OCI-M2 (cell line): ENCODE data around the gene COG3.

Experiments used
- DNase-seq: peaks from one replicate; lab custom pipeline; 2025; ENCODE audit not compliant: unreplicated experiment; lab: John Stamatoyannopoulos, UW

COG3 gene

DNA sequence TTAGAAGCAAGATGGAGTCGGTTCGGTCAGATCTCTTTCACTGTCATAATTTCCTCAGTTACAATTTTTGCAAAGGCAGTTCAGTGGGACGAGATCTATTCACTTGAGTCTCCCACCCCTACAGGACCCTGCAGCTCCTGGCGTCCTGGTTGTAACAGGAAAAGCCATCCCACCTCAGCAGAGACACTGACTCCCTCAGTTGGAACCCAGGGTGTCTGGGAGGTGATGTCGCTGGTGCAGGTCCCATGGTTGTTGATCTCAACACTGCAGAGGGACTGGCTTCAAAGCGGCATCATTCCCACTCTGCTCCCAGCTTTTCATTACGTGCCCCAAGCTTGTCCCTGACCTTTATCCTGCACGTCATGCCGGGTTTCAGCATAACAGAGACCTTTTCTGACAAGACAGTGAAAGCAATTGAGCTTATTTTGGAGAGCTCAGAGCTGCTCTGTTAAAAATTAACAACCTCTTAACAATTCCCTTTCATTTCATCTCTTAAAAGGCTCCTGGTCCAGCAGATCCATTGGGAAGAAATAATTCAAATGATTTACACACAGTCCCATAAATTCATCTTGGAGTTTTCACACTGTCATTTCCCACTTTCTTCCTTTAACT is 17.6 kb upstream of the COG3 start:
- DNase-seq = no peak

DNA sequence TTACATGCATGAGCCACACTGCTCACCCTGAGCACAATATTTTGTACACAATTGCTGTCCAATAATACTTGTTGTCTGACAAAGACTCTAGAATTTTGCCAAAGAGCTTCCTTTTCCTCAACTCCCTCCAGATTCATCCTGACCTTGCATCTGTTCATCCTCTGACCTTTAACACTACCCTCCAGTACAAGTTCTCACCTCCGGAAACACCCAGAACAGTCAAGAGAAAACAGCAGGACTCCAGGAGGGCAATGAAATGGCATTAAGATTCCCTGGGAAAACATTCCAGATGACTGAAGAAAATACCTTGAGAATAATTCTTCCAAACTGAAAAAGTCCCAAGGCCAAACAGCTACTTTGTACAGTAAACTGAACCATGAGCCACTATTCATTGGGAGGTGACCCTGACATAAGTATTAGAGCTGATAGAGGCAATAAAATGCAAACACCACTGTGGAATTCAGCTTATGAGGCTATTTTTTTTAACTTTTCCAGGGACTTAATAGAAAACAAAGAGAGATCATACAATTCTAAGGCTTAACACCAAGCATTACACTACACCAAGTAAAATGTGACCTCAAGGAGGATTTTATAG is 15.7 kb upstream of the COG3 start:
- DNase-seq = no peak

DNA sequence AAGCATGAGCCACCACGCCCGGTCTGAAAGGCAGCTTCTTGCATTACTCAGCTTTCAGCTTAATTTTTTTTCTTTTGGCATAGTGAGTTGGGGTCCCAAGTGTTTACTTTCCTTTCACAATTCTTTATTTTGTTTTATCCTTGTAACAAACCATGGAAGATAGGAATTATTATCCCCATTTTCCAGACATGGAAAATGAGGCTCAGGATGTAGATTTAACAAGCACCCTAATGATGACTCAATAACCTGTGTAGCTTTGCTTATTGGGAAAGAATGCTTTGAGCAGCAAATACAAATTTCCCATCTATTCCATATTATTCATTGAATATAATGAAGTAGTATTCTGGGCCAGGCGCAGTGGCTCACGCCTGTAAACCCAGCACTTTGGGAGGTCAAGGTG is 13.5 kb upstream of the COG3 start:
- no peak for DNase-seq

DNA sequence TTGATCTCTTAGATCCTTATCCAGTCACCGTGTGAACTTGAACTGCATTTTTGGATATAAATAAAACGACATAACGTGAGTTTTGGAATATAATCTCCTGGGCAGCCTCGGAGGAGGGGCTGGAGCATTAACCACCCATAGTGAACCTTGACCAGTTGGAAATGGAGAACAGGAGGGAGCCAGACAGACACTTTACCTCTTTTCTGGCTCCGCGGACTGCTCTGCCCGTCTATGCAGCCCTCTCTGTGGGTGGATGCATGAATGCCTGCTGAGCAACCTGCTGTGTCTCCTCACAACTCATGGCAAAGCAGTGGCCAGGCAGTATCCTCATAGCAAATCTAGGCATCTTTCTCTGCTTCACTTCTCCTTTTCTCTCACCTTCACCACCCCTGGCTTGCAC is 10.5 kb upstream of the COG3 start:
- no peak for DNase-seq

DNA sequence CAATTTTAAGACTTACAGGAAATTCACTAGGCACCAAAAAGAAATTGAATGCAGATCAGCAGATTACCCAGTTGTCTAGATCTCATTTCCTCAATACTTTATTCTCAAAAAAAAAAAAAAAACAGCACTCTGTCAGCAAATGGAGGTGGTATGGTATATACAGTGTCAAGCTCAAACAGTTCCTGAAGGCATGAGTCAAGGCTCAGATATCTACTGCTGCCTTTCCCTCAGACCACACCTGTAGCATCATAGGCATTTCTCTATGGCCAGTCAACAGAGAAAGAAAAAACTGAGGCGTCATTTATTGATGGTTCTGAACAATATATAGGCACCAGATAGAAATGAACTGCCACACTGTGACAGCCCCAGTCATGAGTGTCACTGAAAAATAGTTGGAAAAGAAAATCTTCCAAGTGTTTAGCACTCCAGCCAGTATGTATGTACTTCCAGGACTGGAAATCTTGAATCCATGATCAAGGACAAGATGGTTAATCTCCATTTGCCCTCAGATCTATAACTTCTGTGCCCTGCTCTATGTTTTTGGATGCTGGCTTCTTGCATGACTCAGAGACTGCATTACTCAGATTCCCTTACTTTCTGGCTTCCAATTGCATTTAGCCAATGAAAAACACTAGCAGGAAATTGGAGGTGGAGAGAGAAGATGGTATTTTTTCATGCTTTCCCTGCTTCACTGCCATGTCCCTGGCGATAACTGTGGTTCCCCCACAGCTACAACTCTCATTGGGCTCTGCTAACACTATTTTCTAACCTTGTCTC is 8.4 kb upstream of the COG3 start:
- no peak for DNase-seq

DNA sequence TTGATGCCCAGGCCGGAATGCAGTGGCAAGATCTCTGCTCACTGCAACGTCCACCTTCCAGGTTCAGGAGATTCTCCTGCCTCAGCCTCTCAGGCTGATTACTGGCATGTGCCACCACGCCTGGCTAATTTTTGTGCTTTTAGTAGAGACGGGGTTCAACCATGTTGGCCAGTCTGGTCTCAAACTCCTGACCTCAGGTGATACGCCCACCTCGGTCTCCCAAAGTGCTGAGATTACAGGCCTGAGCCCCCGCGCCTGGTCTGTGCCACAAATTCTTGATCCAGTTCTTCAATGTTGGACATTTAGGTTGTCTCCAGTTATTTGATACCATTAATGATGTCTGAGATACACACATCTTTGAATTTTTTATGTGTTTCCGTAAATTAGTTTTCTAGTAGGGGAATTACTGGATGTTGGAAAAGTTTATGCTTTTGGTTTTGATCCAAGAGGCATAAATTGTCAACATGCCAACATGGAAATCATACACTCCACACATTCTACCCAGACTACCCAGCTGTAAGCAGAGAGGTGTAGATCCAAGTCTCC is 525 bp upstream of the COG3 start:
- no peak for DNase-seq

DNA sequence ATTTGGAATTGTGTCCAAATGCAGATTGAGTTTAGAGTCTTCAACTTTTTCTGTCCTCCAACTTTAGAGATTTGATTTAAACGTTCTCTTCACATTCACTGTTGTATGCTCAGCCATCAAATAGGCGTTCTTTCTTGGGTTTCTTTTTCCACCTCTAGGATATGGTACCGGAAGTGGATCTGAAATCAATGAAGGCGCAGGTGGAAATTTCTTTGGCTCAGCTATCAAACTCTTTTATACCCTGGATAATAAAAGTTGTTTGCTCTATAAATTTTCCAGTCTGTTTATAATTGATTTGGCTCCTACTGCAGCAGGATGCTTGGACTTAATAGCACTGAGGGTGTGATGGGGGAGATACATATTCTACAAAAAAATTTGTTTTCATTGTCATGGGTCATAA is 1.6 kb downstream of the COG3 start:
- DNase-seq = no peak

DNA sequence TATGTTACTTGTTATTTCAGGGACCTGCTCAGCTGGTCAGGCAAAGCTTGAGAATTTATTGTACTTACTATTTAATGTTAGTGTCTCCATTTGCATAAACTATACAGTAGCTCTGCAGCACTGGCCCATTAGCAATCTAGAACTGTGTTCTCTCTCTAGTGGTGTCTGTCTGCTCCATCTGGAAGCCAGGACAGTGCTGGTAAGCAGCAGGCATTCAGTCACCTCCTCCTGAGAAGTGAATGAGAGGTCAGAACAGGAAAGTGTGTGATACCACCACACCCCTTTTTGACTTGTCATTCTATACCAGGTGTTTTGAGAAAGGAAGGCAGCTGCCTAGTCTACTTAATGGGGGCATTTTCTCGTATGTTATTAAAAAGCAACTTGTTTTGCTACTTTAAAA is 3.9 kb downstream of the COG3 start:
- DNase-seq = no peak

DNA sequence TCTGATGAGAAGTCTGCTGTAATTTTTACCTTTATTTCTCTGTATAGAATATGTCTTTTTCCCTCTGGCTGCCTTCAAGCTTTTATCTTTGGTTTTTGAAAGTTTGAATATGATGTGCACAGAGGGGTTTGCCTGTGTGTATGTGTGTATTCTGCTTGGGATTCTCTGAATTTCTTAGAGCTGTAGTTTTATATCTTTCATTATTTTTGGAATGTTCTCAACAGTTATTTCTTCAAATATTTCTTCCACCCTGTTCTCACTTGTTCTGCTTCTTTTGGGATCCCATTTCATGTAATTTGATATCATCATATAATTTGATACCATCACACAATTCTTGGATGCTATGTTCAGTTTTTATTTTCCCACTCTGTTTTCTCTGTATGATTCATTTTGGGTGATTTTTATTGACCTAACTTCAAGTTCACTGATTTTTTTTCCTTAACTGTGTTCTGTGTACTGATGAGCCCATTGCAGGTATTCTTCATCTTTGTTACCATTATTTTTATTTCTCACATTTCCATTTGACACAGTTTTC is 7.5 kb downstream of the COG3 start:
- DNase-seq = no peak

DNA sequence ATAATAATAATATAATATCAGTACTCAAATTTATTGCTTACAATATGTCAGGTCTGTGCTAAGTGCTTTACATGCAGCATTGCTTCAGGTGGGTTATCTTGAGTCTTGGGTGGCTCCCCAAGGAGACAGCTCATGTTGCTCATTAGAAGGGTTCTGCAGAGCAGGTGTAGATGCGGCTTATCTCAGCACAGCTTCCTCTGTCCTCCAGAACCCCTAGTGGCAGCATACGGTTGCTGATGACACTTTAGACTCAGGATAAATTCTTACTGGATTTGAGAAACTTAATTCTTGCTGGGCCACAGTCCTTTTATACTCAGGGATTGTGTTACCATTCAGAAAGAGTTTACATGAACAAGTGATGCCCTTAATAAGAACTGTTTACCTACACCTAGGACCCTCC is 8.9 kb downstream of the COG3 start:
- no peak for DNase-seq

DNA sequence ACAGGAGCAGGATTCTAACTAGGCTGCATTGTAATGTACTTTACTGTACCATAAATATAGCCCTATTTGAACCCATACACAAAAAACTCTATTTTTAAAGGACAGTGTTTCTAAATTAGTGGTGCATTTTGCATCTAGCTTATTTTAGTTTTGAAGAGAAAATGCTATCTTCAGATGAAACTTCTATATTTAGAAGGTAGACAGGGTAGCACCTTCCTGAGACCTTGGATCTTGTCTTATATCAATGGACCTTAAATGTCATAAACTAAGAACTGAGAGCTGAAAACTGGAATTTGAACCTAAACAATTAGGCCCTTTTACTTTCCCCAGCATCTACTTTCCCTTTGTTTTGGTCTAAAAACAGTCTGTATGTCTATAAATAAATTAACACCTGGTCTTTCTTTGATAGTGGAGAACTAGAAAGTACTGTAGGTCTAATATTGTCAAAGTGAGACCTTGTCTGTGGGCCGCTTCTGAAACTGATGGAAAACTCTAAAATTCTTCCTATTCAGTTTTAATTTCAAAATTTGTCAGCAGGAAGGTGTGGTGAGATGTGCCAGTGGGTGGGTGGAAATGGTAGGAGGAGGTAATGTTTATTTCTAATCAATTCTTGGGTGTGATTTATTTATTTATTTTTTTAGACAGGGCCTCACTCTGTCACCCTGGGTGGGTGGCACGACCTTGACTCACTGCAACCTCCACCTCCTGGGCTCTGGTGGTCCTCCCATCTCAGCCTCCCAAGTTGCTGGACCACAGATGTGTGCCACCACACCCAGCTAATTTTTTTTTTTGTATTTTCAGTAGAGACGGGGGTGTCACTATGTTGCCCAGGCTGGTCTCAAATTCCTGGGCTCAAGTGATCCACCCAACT is 10.1 kb downstream of the COG3 start:
- DNase-seq = no peak

DNA sequence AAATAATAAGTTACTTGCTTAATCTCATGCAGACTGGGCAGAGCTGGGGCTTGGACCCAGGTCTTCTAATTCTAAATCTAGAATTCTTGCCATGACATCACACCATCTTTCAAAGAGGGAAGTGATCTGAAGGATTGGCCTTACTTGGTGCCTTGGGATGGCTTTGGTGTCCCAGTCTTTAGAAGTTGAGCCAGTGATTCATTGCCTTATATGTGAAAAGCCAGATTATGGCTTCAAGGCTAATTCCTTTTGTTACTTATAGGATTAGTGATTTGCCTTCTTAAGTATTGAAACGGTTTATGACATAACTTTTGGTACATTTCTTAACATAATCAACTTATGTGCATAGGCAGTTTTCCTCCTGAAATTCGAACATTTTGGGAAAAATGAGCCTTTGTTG is 14.9 kb downstream of the COG3 start:
- DNase-seq = no peak

DNA sequence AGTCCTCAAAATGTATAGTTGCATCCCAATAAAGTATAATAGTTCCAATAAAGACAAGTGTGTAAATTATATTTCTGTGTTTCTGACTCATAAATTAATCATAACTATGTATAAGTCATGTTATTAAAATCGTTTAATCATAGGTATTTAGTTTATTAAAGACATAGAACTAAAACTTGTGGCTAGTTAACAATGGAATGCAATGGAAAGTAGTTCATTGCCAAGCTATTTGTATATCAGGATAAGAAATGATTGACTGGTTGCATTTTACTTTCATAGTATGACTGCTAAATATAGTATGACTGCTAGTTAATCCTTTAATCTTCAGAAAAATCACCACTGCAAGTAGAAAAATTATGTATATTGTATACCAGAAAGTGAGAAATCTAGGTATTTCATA is 16.9 kb downstream of the COG3 start:
- DNase-seq = no peak

DNA sequence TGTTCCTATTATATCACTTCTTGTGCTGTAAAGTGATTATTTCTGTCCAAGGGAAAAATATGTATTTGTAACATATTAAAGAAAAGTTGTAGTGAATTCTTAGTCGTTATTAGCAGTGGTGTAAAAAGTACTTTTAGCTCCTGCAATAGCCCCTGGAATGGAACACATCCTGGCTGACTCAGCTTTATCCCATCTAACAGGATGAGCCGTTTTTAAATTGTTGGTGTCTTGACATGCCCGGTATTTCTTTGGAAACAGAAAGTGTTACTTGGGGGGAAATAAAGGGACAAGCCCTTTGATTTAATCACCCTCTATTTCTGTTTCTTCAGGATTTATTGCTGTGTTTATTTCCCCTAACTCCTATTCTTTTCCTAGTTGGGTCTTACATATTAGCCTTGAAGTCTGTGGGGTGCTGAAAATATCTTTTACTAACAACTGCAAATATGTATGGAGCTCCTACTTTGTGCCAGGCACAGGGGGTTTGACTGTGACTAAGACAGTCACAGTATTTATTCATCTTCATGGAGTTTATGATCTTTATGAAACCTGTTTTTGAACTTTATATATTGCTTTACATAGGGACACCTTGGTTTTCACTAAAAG is 17.9 kb downstream of the COG3 start:
- DNase-seq = no peak

DNA sequence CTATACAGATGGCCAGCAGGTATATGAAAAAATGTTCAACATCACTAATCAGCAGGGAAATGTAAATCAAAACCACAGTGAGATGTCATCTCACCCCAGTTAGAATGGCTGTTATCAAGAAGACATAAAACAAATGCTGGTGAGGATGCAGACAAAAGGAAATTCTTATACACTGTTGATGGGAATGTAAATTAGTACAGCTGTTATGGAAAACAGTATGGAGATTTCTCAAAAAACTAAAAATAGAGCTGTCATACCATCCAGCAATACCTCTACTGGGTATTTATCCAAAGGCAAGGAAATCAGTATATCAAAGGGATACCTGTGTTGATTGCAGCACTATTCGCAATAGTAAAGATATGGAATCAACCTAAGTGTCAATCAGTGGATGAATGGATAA is 22.9 kb downstream of the COG3 start:
- no peak for DNase-seq

DNA sequence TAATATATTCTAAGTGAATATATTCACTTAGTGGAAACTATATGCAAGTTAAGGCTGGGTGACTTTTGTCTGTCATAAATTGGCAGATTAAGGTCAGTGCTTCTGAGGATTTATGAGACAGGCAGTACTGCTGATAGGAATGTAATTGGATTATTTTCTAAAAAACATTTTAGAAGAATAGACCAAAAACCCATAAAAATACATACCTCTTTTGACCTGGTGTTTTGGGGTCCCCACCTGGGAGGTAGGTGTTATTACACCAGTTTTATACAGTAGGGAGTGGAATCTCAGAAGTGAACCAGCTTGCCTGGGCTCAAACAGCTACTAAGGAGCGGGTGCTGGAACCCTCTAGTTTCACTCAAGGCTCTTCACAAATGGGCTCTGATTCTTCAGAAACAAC is 25.3 kb downstream of the COG3 start:
- DNase-seq = no peak

DNA sequence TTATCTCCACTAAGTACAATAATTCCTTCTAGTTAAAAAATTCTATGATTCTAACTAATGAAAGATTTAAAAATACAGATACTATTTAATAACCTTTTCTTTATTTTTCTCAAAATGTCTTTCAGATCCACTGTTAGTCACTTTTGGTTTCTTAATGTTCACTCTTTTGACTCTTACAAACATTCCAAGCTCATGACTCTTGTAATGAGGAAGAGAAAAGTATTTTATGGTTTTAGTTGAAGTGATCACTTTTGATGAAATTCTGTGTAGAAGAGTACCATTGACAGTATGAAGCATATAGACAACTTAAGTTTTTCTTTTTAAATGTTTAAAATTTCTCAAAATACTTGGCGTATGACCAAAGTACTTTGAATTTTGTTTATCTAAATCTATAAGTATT is 27.8 kb downstream of the COG3 start:
- DNase-seq = no peak

DNA sequence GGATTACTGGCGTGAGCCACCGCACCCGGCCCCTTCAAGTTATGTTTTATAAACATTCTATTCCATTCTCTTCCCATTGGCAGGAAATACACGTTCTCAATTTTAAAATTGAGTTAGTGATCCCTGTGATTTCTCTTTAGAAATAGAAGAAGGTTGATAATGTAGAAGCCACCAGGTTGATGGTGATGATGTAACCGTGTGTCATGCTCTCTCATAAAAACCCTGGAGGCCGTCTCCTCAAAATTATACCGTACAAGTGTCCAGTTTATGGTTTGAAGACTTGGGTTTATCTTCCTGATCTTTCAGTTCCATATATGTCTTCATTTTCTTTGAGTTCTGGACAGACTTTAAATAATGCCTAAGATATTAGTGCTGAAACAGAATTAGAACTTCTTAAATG is 32.2 kb downstream of the COG3 start:
- no peak for DNase-seq

DNA sequence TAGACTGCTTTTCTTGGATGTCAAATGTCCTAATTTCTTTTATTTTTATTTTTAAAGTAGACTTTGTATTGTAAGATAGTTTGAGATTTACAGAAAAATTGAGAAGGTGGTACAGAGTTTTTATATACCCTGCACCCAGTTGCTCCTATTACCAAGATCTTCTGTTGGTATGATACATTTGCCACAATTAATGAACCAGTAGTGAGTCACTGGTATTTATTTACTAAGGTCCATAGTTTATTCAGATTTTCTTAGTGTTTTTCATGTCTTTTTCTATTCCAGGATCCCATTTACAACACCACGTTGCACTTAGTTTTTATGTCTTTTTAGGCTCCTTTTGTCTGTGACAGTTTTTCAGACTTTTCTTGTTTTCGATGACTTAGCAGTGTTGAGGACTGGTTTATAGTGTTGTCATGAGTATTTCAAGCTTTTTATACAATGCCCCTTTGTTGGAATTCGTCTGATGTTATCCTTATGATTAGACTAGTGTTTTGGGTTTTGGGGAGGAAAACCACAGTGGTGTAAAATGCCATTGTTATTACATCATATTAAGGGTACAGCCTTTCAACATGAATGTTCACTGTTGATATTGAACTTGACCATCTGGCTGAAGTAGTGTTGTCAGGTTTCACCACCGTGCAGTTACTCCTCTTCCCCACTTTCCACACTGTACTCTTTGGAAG is 35.9 kb downstream of the COG3 start:
- no peak for DNase-seq

DNA sequence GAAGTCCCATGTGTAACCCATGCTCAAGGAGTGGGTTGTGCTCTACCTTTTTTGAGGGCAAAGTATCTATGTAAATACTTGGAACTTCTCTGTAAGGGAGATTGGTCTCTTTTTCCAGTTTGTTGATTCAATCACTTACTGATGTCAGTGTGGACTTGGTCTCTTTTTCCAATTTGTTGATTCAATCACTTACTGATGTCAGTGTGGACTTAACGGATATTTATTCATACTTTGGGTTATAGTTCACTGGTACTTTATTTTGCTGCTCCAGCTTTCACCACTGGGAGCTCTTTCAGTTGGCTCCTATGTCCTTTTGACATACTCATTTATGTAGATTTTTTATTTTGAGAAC is 36.4 kb downstream of the COG3 start:
- DNase-seq = no peak
